PC-9 (cell line): ENCODE data around the gene MYL7. TPM values are rescaled to one million over a fixed set of nuclear protein-coding genes. Genes with fewer than 3 reads are reported as not detected.

Source experiments
- BruUV-seq: library from RNA; stranded (reverse); fragments of 400-500 nt; replicated peaks from 2 replicates; lab custom pipeline; 2021; lab: Mats Ljungman, UMichigan
- CTCF ChIA-PET: fragments of 300-600 bp; sonication (Branson Sonifier 250); formaldehyde crosslinking; loops from one replicate; lab custom pipeline; 2022; ENCODE audit warnings: antibody characterized with exemption; lab: Charles Lee
- POLR2A ChIA-PET: fragments of 300-600 bp; sonication (Branson Sonifier 250); formaldehyde crosslinking; loops from one replicate; lab custom pipeline; 2022; ENCODE audit warnings: antibody characterized with exemption; ENCODE audit not compliant: unreplicated experiment; lab: Charles Lee
- DNase-seq, 2 experiments: peaks; one replicate each; pipeline versions ENCODE4 v3.0.0 to v3.0.0-alpha.2; 2015 to 2022; ENCODE audit warnings: mixed read lengths in 1 of 2
- H2AFZ ChIP-seq: fragments of 200-600 bp; sonication (generic); 2 replicates; pipeline ENCODE4 v1.8.1; 2017; ENCODE audit warnings: antibody characterized with exemption
- H3F3A ChIP-seq: fragments of 200-600 bp; sonication (generic); 2 replicates; pipeline ENCODE4 v1.8.1; 2017; ENCODE audit warnings: antibody characterized with exemption, mild to moderate bottlenecking, low read depth; ENCODE audit not compliant: insufficient read depth
- H3K27ac ChIP-seq: fragments of 200-600 bp; sonication (generic); 2 replicates; pipeline ENCODE4 v1.6.1; 2016; ENCODE audit warnings: mixed run types
- H3K27me3 ChIP-seq: fragments of 200-600 bp; sonication (generic); 2 replicates; pipeline ENCODE4 v1.6.1; 2016; ENCODE audit warnings: low read depth, mixed run types; ENCODE audit not compliant: insufficient read depth
- H3K36me3 ChIP-seq: fragments of 200-600 bp; sonication (generic); 2 replicates; pipeline ENCODE4 v1.6.1; 2016; ENCODE audit warnings: low read depth, mixed run types
- H3K4me1 ChIP-seq: fragments of 200-600 bp; sonication (generic); replicated peaks from 2 replicates; pipeline ENCODE4 v1.6.1; 2016; ENCODE audit warnings: mixed run types; ENCODE audit not compliant: insufficient read depth
- H3K4me2 ChIP-seq: fragments of 200-600 bp; sonication (generic); 2 replicates; pipeline ENCODE4 v1.6.1; 2017; ENCODE audit warnings: mixed run types
- H3K4me3 ChIP-seq: fragments of 200-600 bp; sonication (generic); 2 replicates; pipeline ENCODE4 v1.6.1; 2016; ENCODE audit warnings: mixed run types
- H3K79me2 ChIP-seq: fragments of 200-600 bp; sonication (generic); 2 replicates; pipeline ENCODE4 v1.6.1; 2017; ENCODE audit warnings: low read depth, mixed run types
- H3K9me2 ChIP-seq: fragments of 200-600 bp; sonication (generic); 2 replicates; pipeline ENCODE4 v1.8.1; 2017; ENCODE audit warnings: mild to moderate bottlenecking; ENCODE audit not compliant: insufficient read depth
- H3K9me3 ChIP-seq: fragments of 200-600 bp; sonication (generic); 2 replicates; pipeline ENCODE4 v1.8.1; 2016; ENCODE audit warnings: low read depth; ENCODE audit not compliant: insufficient read depth
- H4K20me1 ChIP-seq: fragments of 200-600 bp; sonication (generic); 2 replicates; pipeline ENCODE4 v1.8.1; 2017; ENCODE audit not compliant: insufficient read depth
- CTCF ChIP-seq: fragments of 200-600 bp; sonication (generic); conservative IDR thresholded peaks from 2 replicates; pipeline ENCODE4 v1.6.1; 2017; ENCODE audit warnings: mixed run types, antibody characterized with exemption, mild to moderate bottlenecking, moderate library complexity
- EZH2 ChIP-seq: fragments of 200-600 bp; sonication (generic); IDR thresholded peaks from 2 replicates; pipeline ENCODE4 v1.8.0; 2017; ENCODE audit warnings: antibody characterized with exemption, low read depth
- intact Hi-C: fragments of 100-400 bp; cut with micrococcal nuclease; formaldehyde crosslinking; loops from one replicate; pipeline ENCODE4 v1.10.0; 2022; ENCODE audit not compliant: unreplicated experiment
- total RNA-seq: library from RNA; stranded (reverse); gene quantifications from 2 replicates; pipeline ENCODE4 v1.2.3, GENCODE V29; 2021

Gene MYL7
- total RNA-seq, 1 experiment from 2014 or later = not detected

- intact Hi-C loops = no loop called here
- no peak for TF ChIP-seq CTCF
- no peak for TF ChIP-seq EZH2
- ChIA-PET POLR2A (interaction anchor here (0.5 to 0.7 kb wide), 2 partner anchors 29 to 66 kb away, joined by 3 to 11 read pairs; no protein-coding TSS in a partner anchor), CTCF (interaction anchor here (0.6 to 0.7 kb wide), 3 partner anchors 29 to 859 kb away, joined by 4 to 6 read pairs (median 5); no protein-coding TSS in a partner anchor)
- no peak overlapping the region for H3K27ac ChIP-seq
- no peak overlapping the region for H2AFZ ChIP-seq
- no peaks in the 10 kb centered on the region for H3K9me3 ChIP-seq
- H3K9me2 ChIP-seq = no peaks in the 10 kb centered on the region
- no peaks in the 10 kb centered on the region for H4K20me1 ChIP-seq
- H3K79me2 ChIP-seq = no peaks in the 10 kb centered on the region
- BruUV-seq = no TSS peak
- H3K27me3 ChIP-seq = no peaks in the 10 kb centered on the region
- peaks cover 5% of the 10 kb centered on the region; the same call in 1 of the 2 replicates for H3F3A ChIP-seq
- H3K36me3 ChIP-seq = no peaks in the 10 kb centered on the region
- 0 out of 2 replicates have a peak, but pooled peaks cover 7% of the 10 kb centered on the region for H3K4me1 ChIP-seq
- peak in 1 of 2 experiments; percentile 41 for DNase-seq
- no peak overlapping the region for H3K4me2 ChIP-seq
- no peak overlapping the region for H3K4me3 ChIP-seq
Observed at GRCh38 chr7:44104860-44105771, 36.0 kb downstream of the MYL7 start.

GRCh38 chr7:44103923-44104859, 36.9 kb downstream of the MYL7 start, which contains the start of gene AEBP1:
AEBP1 (plus strand) TSS chr7:44104345; CDS start chr7:44104666, 321 bp downstream.
- Histone ChIP-seq H3K4me2 (no peak within 1 kb of the TSS), H3F3A (peaks cover 5% of the 10 kb centered on the region; the same call in 1 of the 2 replicates), H3K36me3 (no peaks in the 10 kb centered on the region), H3K4me1 (0 out of 2 replicates have a peak, but pooled peaks cover 7% of the 10 kb centered on the region), H3K4me3 (no peak within 1 kb of the TSS), H3K27me3 (no peaks in the 10 kb centered on the region), H3K9me3 (no peaks in the 10 kb centered on the region), H3K79me2 (no peaks in the 10 kb centered on the region), H4K20me1 (no peaks in the 10 kb centered on the region), H3K9me2 (no peaks in the 10 kb centered on the region), H3K27ac (no peak within 1 kb of the TSS), H2AFZ (no peak within 1 kb of the TSS)
- POLR2A ChIA-PET = no interaction called here
- TF ChIP-seq CTCF = no peak
- no peak for TF ChIP-seq EZH2
- no peak for DNase-seq
- intact Hi-C loops = no loop called here
- BruUV-seq = no TSS peak
- CTCF ChIA-PET = no interaction called here

- H4K20me1 ChIP-seq = no peaks in the 10 kb centered on the region
- no peak overlapping the region for H3K4me2 ChIP-seq
- no peak for DNase-seq
- no peak overlapping the region for H3K27ac ChIP-seq
- H3F3A ChIP-seq = peaks cover 5% of the 10 kb centered on the region; the same call in 1 of the 2 replicates
- ChIA-PET POLR2A (no interaction called here), CTCF (no interaction called here)
- TF ChIP-seq EZH2 (no peak), CTCF (no peak)
- no peaks in the 10 kb centered on the region for H3K36me3 ChIP-seq
- intact Hi-C loops = no loop called here
- H3K27me3 ChIP-seq = no peaks in the 10 kb centered on the region
- H3K79me2 ChIP-seq = no peaks in the 10 kb centered on the region
- BruUV-seq = no TSS peak
- H3K4me3 ChIP-seq = no peak overlapping the region
- 0 out of 2 replicates have a peak, but pooled peaks cover 7% of the 10 kb centered on the region for H3K4me1 ChIP-seq
- no peaks in the 10 kb centered on the region for H3K9me3 ChIP-seq
- H3K9me2 ChIP-seq = no peaks in the 10 kb centered on the region
- H2AFZ ChIP-seq = no peak overlapping the region
Observed at GRCh38 chr7:44103566-44103922, 37.6 kb downstream of the MYL7 start.
